ENCODE measurements around the gene KEAP1. TPM values are rescaled to one million over a fixed set of nuclear protein-coding genes. Genes with fewer than 3 reads are reported as not detected.
A peak's percentile ranks its signal among the peaks of the same experiment; 100 is the strongest.
"Not testable (repeated sequence)": the region's sequence is repeated elsewhere in the genome, so short reads cannot be mapped to it uniquely, and the experiment has no call there.

The KEAP1 gene
- total RNA-seq, 2 donors from 2014 or later, result 30.9 to 37.6 TPM

DNA sequence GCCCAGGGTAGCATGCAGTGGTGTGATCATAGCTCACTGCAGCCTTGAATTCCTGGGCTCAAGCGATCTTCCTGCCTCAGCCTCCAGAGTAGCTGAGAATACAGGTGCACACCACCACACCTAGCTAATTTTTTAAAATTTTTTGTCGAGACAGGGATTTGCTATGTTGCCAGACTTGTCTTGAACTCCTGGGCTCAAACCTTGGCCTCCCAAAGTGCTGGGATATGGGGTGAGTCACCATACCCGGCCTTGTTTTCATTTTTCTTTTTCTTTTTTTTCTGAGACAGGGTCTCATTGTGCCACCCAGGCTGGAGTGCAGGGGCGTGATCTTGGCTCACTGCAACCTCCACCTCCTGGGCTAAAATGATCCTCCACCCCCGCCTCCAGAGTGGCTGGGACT, 38.7 kb downstream of the KEAP1 start:
- ATAC-seq (no peak), DNase-seq (no peak)
- no peaks in the 10 kb centered on the region for H3K4me1 ChIP-seq
- H3K9me3 ChIP-seq, result no peaks in the 10 kb centered on the region
- 81 to 83% methylated on average over 5 of the region's 5 CpGs for WGBS, 2 donors
- peaks cover 0 to 7% of the 10 kb centered on the region in 2 donors for H3K36me3 ChIP-seq (replicated peaks in 1 of 2; ENCODE audit: insufficient read depth in 1 of 2, low read depth in 2 of 2)
- no peaks in the 10 kb centered on the region for H3K27me3 ChIP-seq
- TF ChIP-seq, protein P1, sequence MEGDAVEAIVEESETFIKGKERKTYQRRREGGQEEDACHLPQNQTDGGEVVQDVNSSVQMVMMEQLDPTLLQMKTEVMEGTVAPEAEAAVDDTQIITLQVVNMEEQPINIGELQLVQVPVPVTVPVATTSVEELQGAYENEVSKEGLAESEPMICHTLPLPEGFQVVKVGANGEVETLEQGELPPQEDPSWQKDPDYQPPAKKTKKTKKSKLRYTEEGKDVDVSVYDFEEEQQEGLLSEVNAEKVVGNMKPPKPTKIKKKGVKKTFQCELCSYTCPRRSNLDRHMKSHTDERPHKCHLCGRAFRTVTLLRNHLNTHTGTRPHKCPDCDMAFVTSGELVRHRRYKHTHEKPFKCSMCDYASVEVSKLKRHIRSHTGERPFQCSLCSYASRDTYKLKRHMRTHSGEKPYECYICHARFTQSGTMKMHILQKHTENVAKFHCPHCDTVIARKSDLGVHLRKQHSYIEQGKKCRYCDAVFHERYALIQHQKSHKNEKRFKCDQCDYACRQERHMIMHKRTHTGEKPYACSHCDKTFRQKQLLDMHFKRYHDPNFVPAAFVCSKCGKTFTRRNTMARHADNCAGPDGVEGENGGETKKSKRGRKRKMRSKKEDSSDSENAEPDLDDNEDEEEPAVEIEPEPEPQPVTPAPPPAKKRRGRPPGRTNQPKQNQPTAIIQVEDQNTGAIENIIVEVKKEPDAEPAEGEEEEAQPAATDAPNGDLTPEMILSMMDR (IDR thresholded peaks at IDR 0.05), result no peak
- no peak for TF ChIP-seq POLR2A (IDR thresholded peaks at IDR 0.05)
- no peak overlapping the region for H3K4me3 ChIP-seq
- intact Hi-C loops (cut with DNase I), result no loop called here
- no peak overlapping the region for H3K27ac ChIP-seq

DNA sequence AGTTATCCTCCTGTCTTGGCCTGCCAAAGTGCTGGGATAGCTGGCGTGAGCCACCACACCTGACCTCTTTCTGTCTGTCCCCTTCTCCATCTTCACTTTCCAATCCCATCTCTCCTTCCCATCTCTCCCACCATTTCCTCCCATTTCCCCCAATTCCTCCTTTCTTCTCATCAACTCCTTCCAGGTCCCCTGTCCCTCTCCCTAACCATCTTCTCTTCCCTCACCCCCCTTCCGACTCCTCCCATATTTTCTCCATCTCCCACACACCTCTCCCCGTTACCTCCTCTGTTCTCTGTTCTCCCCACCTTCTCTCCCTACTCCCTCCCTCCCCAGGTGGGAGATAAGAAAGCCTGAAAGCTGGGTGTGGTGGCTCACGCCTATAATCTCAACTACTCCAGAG, 40.6 kb downstream of the KEAP1 start:
- H3K4me1 ChIP-seq, result no peaks in the 10 kb centered on the region
- H3K9me3 ChIP-seq, result no peaks in the 10 kb centered on the region
- DNase-seq (no peak), ATAC-seq (no peak)
- peaks cover 0 to 7% of the 10 kb centered on the region in 2 donors for H3K36me3 ChIP-seq (replicated peaks in 1 of 2; ENCODE audit: insufficient read depth in 1 of 2, low read depth in 2 of 2)
- no peak overlapping the region for H3K4me3 ChIP-seq
- 84 to 85% methylated on average over 4 of the region's 4 CpGs for WGBS, 2 donors
- no peak for TF ChIP-seq POLR2A (IDR thresholded peaks at IDR 0.05)
- TF ChIP-seq, protein P1 (IDR thresholded peaks at IDR 0.05), result no peak
- H3K27ac ChIP-seq, result no peak overlapping the region
- no peaks in the 10 kb centered on the region for H3K27me3 ChIP-seq
- intact Hi-C loops (cut with DNase I), result no loop called here

DNA sequence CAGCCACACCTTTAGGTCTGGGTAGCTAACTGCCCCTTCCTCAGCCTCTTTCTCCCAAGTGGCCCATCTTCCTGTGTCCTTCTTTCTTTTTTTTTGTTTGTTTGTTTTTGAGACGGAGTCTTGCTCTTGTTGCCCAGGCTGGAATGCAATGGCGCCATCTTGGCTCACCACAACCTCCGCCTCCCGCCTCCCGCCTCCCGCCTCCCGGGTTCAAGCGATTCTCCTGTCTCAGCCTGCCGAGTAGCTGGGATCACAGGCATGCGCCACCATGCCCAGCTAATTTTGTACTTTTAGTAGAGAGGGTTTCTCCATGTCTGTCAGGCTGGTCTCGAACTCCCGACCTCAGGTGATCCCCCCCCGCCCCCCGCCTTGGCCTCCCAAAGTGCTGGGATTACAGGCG, 41.1 kb downstream of the KEAP1 start:
- H3K4me3 ChIP-seq; H3K27me3 ChIP-seq; H3K9me3 ChIP-seq; intact Hi-C loops (cut with DNase I); ATAC-seq; H3K4me1 ChIP-seq; DNase-seq; H3K36me3 ChIP-seq (replicated peaks in 1 of 2; ENCODE audit: insufficient read depth in 1 of 2, low read depth in 2 of 2); H3K27ac ChIP-seq: not testable (repeated sequence)
- WGBS, 2 donors, result 92 to 93% methylated on average over 13 to 15 of the region's 15 CpGs

DNA sequence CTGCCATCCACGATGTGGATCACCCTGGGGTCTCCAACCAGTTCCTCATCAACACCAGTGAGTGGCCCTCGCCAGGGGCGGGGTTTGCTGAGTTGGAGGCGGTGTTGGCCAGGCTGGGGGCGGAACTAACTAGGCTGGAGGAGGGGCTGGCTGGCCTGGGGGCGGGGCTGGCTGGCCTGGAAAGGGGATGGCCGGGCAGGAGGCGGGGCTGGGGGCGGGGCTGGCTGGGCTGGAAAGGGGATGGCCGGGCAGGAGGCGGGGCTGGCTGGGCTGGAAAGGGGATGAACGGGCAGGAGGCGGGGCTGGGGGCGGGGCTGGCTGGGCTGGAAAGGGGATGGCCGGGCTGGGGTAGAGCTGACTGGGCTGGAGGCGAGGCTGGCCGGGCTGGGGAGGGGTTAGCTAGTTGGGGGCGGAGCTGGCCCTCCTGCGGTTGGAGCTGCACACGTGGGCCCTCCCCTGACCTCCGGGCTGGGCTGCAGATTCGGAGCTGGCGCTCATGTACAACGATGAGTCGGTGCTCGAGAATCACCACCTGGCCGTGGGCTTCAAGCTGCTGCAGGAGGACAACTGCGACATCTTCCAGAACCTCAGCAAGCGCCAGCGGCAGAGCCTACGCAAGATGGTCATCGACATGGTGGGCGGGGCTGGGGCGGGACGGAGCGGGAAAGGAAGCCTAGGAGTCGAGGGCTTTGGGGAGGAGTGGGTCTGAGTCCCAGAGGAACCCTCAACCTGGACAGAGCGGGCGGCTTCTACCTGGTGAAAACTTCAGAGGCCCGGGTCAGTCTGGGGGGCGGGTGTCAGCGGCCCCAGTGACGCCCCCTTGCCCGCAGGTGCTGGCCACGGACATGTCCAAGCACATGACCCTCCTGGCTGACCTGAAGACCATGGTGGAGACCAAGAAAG, 41.9 kb downstream of the KEAP1 start:
- Histone ChIP-seq H3K27ac (no peak overlapping the region), H3K9me3 (no peaks in the 10 kb centered on the region), H3K4me1 (no peaks in the 10 kb centered on the region), H3K36me3 (replicated peaks in 1 of 2; ENCODE audit: insufficient read depth in 1 of 2, low read depth in 2 of 2) (peaks cover 0 to 1% of the 10 kb centered on the region in 2 donors), H3K27me3 (no peaks in the 10 kb centered on the region), H3K4me3 (no peak overlapping the region)
- intact Hi-C loops (cut with DNase I), result no loop called here
- ATAC-seq (peak; percentile 93), DNase-seq (peak; percentile 79 to 95 (median 93))
- 13 to 45% methylated on average over 11 to 42 of the region's 45 CpGs for WGBS, 2 donors
- TF ChIP-seq POLR2A (IDR thresholded peaks at IDR 0.05), result no peak
- TF ChIP-seq, protein P1 (IDR thresholded peaks at IDR 0.05), result no peak

DNA sequence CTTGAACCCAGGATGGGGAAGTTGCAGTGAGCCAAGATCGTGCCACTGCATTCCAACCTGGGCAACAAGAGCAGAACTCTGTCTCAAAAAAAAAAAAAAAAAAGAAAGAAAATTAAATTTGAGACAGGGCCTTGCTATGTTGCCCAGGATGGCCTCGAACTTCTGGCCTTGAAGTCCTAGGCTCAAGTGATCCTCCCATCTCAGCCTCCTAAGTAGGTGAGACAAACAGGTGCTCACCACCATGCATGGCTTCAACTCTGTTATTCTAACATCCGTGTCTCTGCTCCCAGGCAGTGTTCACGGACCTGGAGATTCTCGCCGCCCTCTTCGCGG, 42.5 kb downstream of the KEAP1 start:
- DNase-seq, result no peak
- ATAC-seq, result no peak
- Histone ChIP-seq H3K4me1 (no peaks in the 10 kb centered on the region), H3K4me3 (no peak overlapping the region), H3K27me3 (no peaks in the 10 kb centered on the region), H3K9me3 (no peaks in the 10 kb centered on the region), H3K27ac (no peak overlapping the region), H3K36me3 (replicated peaks in 1 of 2; ENCODE audit: insufficient read depth in 1 of 2, low read depth in 2 of 2) (peaks cover 0 to 1% of the 10 kb centered on the region in 2 donors)
- intact Hi-C loops (cut with DNase I), result no loop called here
- 37 to 83% methylated on average over 3 to 8 of the region's 8 CpGs for WGBS, 2 donors
- TF ChIP-seq POLR2A (IDR thresholded peaks at IDR 0.05), result no peak
- TF ChIP-seq, protein P1 (IDR thresholded peaks at IDR 0.05), result no peak

DNA sequence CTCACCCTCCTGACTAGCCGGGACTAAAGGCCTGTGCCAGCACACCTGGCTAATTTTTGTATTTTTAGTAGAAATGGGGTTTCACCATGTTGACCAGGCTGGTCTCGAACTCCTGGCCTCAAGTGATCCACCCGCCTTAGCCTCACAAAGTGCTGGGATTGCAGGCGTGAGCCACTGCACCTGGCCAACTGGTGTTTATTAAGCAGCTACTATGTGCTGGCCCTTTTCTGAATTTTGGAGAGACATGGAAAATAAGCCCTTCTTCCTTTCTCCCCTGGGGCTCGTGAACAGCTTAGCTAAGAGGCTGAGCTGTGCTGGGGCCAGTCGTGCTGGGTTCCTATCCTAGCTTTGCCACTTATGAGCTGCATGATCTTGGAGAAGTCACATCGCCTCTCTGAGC, 44.4 kb downstream of the KEAP1 start:
- ATAC-seq; H3K9me3 ChIP-seq; H3K36me3 ChIP-seq (replicated peaks in 1 of 2; ENCODE audit: insufficient read depth in 1 of 2, low read depth in 2 of 2); H3K4me3 ChIP-seq; H3K4me1 ChIP-seq; H3K27me3 ChIP-seq; intact Hi-C loops (cut with DNase I); DNase-seq; H3K27ac ChIP-seq: not testable (repeated sequence)
- 94 to 97% methylated on average over 5 to 7 of the region's 7 CpGs for WGBS, 2 donors
